ENCODE data around the gene GINS2.

GINS2 gene

DNA sequence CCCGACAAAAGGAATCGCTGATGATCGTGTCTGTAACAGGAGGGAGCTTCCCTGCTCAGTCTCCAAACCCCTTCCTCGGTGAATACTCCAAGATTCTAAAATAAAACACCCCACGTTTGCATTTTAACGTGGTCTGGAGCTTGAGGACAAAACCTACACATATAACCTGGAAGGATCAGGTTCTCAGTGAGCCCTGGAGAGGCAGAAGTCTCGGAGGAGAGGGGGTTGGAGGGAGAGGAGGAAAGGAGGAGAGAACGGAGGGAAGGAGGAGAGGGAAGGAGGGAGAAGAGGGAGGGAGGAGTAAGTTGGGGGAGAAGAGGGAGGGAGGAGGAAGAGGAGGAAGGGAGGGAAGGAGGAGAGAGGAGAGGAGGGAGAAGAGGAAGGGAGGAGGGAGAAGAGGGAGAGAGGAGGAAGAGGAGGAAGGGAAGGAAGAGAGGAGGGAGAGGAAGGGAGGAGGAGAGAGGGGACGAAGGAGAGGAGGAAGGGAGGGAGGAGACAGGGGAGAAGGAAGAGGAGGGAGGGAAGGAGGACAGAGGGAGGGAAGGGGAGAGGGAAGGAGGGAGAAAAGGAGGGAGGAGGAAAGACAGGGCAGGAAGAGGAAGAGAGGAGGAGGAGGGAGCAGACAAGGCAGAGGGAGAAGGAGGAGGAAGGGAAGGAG lies 27.4 kb upstream of the GINS2 start:
- DNase-seq, result no peak

DNA sequence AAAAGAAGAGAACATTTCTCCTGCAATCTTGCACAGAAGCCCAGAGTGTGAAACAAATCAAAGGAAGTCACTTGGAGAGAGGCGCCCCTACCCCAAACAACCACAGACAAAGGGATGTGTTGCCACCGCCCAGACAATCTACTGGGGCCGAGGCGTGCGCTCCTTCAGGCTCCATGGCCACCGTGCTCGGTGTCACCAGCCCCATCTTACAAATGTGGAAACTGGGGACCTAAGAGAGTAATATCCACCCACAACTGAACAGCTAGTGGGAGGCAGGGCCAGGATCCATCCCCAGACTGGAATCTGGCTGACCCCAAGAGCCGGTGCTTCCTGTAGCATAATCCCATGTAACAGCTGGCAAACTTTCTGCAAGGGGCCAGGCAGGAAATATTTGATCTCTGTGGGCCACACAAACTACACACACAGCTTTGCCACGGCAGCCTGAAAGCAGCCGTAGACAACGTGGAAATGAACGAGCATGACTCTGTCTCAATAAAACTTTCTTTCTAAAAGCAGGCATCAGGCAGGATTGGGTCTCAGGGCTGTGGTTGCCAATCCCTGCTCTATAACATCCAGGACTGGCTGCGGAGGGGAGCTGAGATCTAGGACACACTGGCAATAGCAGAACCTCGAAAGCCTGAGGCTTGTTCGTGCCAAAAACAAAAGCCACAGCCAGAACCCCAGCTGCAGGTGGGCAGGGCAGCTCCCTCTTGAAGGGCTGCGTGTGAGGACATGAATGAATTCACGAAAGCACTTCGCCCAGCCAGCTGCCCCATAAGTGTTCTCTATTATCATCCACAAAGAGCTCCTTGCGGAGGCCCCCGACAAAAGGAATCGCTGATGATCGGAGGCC lies 26.6 kb upstream of the GINS2 start:
- no peak for DNase-seq

DNA sequence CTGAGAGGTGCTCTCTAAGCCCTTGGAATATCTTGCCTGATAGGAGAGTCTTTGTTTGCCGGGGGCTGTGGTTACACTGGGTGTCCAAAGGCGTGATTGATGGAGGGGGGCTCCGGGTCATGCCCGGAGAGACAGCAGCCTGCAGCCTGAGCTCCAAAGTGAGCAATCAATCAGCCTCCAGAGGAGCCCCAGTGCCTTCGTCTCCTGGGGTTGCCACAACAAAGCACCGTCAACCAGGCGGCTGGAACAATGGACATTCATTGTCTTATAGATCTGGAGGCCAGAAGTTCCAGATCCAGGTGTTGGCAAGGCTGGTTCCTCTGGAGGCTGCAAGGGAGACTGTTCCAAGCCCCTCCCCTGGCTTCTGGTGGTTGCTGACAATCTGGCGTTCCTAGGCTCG lies 24.0 kb upstream of the GINS2 start:
- no peak for DNase-seq

DNA sequence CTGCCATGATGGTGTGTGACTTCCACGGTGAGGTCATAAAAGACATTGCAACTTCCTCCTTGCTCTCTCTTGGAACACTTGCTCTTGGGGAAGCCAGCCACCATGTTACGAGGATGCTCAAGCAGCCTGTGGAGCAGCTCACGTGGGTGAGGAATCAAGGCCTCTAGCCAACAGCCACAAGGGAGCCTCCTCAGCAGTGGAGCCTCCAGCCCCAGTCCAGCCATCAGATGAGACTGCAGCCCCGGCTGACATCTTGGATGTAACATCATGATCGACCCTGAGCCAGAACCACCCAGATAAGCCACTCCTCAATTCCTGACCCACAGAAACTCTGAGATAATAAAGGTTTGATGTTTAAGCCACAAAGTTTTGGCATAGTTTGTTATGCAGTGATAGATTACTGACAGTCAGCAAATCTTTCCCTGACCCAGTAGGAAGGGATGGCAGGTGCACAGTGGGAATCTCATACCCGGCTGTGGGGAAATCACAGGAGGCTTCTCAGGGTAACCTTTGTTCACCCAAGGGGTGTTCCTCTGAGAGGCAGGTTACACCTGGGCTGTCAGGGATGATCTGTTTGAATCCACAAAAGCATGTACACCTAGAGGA lies 23.3 kb upstream of the GINS2 start:
- DNase-seq, result no peak

DNA sequence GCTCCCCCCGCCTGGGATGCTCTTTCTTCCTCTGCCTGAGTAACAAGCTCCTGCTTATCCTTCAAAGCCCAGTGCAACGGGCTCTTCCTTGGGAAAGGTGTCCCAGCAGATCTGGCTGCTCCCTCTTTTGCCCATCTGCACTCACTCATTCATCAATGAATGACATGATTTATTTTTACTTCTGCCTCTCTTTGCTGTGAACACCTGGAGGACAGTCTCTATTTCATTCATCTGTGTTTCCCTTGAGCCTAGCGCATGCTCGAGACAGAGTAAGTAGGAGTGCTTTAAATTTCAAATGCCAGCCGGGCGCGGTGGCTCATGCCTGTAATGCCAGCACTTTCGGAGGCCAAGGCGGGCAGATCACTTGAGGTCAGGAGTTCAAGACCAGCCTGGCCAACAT lies 22.0 kb upstream of the GINS2 start:
- DNase-seq, result no peak

DNA sequence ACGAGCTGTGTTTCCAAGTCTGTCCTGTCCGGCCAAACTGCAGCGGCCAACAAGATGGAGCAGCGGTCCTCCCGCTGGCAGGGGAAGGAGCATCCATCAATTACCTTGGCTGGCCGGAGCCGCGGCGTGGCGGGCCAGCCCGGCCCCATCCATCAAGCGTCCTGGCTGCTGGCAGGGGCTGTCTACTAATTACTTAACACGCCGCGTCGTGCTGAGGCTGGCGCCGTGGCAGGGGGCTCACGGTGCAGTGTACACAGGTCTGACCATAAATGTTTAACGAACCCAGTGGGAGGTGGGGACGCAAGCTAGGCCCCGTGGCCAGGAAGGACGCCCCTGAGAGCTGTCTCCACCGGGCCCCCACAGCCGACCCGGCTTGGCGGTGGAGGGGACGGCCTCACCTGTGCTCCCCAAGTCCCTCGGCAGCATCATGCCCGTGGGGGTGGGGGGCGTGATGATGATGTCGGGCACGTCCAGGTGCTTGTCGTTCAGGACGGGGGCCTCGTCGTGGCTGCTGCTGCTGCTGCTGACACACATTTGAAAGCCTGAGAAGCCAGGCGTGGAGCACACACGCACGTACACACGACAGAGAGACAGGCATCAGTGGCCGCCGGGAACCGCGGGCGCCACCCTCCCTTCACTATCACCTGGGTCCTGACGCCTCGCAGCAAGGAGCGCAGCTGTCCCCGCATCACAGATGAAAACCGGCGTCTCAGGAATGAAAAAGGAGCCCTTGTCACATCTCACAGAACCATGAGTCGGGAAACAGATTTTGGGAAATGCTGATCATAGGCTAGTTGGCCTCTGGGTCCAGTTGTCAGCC lies 21.2 kb upstream of the GINS2 start:
- DNase-seq, result no peak

DNA sequence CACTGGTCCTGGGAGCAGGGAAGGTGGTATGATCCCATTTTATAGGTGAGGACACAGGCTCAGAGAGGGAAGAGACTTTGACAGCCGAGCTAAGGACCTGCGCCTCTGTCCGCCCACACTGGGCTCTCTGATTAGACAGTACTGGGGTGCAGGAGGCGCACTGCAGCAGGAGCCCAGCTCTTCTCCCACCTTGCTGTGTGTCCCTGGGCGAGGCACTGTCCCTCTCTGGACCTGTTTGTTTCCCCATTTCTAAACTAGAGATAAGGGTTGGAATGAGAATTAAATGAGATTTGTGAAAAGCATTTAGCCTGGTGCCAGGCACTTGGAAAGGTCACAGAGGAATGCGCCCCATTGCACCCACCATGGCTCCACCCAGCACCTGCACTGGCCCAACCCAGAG lies 19.6 kb upstream of the GINS2 start:
- DNase-seq, result no peak

DNA sequence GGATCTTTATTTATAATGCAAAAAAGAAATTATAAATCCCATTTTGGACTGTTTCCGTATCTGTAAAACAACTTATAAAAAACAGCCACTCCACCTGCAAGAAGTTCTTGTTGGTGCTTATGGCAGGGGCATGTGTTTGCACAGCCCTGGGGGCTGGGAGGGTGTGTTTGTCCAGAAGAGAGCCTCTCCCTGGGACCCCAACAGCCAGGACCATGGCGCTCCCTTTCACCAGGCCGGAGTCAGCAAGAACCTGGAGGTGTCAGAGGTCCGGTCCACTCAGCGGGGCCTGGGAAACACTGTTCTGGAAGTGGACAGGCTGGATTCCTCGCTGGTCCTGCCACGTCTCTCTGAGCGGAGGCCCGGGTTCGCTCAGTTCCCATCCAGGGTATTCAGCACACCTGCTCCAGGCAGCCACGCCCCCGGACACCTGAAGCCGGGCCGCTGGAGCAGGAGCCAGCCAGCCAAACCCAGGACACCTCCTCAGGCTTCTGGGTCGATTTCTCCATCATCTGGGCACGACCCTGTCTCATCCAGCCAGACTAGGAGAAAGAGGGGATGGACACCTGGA lies 18.9 kb upstream of the GINS2 start:
- no peak for DNase-seq

DNA sequence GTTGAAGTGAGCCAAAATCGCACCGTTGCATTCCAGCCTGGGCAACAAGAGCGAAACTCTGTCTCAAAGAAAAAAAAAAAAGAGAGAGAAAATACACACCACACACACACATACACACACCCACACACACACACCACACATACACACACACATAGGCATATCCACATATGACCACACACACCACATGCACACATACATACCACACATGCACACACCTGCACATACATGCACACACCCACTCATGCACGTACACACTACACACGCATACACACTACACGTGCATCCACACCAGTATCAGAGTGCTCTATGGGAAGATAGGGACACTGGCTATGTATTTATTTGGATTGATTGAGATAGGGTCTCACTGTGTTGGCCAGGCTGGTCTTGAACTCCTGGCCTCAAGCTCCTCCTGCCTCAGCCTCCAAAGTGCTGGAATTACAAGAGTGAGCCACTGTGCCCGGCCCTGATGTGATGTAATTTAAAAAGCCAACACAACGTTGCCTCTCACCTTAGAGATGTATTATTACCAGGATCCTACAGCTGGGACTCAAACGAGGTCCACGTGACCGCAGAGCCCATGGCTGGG lies 17.8 kb upstream of the GINS2 start:
- DNase-seq, result no peak

DNA sequence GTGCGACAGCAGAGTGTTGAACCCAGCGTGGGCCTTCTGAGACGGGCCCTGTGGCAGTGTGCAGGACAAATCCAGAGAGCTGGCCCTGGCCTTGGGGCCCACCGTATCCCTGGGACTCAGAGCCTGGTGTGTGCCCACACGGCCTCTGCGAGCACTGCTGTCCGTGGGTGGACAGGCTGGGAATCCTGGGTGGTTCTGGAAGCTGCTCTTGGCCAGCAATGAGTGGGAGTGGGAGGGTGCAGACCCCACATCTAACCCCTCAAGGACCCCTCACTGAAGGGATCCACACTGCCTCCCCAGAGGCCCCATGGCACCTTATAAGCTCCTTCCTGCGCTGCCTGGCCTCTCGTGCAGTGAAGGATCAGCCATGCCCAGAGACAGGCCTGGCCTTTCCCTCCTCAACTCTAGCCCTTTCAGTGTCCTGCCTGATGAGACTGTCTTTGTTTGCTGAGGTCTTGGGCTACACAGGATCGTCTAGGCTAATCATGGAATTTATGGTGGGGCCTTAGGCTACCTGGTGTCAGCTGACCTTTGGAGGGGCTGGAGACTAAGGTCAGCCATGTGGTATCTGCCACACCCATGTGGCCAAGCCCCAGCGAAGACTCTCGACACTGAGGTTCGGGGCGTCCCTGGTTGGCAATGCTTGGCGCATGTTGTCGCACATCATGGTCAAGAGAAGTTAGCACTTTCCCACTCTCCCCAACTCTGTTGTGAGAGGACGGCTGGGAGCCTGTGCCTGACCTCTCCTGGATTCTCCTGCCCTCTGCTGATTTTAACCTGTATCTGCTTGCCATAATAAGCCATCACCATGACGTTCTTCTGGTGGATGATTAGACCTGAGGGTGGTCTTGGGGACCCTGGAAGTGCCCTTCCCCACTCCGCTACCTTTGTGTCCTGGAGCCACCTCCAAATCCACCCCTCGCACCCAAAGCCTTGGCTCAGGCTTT lies 16.4 kb upstream of the GINS2 start:
- DNase-seq, result no peak

DNA sequence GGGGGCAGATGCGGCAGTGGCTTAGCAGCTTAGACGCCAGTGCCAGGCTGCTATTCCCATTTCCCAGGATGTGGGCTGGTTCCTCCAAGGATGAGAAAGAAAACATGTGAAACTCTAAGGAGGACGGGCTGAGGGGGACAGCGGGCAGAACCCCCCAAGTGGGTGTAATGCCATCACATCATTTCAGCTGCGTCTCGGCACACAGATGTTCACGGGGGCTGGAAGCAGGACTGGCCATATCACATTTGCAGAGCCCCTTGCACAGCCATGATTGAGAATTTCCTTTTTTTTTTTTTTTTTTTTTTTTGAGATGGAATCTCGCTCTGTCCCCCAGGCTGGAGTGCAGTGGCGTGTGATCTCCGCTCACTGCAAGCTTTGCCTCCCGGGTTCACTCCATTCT lies 15.3 kb upstream of the GINS2 start:
- DNase-seq, result no peak

DNA sequence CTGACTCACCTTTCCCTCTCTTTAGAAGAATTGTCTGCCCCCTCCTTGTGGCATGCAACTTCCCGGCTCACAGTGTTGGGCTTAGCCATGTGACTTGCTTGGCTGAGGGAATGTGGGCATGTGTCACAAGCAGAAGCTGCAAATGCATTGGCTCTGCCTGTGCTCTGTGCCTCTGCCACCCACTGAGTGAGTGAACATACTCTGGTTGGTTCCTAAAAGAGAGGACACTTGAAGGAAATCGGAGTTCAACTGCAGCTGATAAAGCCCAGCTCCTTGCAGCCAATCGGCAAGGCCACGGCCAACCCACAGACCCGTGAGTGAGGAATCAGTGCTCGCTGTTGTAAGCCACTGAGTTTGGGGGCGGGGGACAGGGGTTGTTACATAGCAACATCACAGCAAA lies 10.9 kb upstream of the GINS2 start:
- DNase-seq, result no peak

DNA sequence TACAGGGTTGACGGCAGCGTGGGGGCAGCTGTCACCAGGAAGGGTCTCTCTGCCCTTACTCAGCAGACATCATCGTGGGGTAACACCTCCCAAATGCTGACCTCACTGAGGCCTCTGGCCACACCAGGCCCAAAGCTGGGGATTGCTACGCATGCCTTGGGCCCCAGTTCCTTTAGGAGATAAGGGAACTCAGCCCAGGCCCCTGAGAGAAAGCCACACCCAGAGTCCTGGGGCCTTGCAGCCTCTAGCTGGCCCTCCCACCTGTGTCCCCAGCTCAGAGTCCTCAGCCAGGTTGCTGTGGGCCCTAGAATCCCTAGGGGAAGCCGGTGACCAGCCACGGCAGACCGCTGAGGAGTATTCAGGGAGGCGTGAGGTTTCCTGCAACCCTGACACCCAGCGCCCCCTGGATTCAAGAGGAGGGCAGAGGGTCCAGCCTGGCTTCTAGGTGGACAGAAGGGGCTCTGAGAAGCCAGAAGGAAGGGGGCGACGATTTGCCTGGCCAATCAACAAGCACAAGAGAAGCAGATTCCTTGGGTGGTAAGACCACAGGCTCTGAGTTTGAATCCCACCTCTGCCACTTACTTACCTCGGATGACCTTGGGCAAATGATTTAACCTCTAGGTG lies 10.3 kb upstream of the GINS2 start:
- DNase-seq, result no peak

DNA sequence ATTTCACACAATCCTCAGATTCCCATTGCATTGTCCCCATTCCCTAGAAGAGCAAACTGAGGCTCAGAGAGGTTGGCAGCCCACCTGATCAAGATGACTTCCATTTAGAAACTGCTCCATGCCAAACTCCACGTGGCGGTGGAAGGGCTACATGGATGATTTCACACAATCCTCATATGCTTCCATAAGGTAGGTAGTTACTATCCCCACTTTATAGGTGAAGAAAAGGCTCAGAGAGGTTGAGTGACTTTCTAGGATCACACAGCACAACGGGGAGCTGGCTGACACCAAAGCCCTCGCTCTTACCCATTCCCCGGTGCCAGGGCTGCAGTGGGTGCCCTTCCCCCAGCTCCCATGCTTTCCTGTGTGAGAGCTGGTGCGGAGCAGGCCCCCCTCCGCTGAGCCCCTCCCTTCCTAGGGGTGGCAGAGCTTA lies 9.7 kb upstream of the GINS2 start:
- no peak for DNase-seq

DNA sequence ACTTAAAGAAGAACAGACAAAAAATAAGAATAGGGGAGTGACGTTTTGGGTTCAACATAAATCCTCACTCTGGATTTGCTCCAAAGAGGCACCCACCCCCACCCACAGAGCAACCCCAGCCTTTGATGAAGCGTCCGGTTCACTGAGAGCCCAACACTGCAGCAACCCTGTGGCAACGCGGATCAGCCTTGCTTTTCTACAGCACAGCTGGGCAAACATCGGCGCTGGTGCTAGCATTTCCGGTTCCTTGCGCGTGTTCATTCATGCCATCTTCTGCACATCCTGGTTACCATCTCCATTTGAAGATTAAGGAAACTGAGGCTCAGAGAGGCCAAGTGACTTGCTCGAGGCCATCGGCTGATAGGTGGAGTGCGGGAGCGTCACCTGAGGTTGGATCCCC lies 8.7 kb upstream of the GINS2 start:
- no peak for DNase-seq

DNA sequence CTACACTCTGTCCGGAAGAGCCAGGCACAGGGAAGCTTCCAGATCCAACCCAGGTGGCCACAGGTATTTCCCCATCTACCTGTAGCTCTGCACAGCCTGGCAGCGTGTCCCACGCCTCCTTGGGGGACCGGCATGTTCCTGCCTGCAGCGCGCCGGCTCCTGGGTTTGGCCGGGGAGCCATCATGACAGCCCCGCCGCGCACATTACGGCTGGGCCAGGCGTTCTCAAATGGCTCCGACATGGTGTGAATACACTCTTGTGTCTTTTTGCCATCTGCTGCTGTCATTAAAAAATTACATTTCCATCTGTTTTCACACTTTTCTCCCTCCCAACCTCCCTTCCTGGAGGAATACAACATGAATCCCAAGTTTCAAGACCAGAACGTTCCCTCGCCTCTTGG lies 8.0 kb upstream of the GINS2 start:
- no peak for DNase-seq

DNA sequence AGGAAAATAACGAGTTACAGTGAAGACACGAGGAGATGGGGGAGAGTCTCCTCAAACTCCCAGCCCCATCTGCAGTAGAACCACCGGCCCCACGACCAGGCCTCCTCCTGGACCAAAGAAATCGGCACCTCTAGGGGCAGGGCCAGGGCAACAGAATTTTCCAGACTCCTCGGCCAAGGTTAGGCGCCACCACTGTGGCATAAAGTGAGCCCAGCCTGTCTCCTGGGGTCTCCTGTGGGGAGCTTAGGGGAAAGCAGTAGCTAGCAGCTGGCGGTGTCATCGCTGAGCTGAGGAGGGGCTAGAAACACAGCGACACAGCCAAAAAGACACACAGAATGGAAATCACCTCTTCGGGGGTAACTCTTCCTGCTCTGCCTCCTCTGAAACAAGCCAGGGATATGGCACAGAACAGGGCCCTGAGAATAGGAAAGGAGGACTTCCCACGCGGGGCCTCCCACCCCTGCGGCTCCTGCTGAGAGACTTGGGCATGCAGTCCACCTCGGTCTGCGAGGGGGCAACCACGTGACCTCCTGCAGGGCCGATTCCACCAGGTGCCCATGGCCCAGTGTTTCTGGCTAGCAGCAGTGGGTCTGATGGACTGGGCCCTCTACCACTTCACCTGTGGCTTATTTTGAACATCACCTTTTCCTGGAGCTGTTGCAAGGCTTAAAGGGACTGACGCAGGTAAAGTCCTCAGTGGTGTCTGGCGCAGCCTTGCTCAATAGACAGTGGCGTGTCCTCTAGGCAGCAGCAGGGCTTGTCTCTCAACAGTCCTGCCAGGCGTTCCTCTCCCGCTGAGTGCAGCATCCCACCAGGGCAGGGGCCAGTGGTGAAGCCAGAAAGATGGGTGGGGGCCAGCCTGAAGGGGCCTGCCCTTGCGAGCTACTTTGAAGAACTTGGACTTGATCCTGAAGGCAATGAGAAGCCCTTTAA lies 6.7 kb upstream of the GINS2 start:
- DNase-seq, result no peak

DNA sequence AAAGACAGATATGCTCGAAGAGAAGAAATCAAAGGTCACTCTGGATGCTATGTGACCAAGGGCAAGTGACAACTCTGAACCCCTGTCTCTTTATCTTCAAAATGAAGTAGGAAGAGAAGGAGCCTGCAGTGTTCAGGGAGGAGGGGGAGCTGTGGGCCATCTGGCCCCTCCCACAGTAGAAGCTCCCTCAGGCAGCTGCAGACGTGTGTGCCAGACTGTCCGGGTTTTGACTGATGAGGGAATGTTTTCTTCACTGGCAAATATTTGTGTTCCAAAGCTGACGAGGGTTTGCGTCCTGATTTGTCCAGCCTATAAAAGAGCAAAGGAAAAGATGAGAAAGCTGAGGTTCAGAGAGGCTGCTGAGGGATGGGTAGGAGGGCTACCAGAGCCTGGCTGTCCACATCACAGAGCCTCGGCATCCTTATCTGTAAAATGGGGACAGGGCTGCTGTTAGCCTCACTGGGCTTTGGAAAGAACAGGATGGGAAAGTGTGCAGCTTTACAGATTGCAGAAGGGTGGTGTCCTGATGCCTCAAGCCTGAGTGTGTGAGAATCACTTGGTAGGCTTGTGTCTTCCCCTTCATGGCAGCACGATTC lies 1.8 kb upstream of the GINS2 start:
- no peak for DNase-seq

DNA sequence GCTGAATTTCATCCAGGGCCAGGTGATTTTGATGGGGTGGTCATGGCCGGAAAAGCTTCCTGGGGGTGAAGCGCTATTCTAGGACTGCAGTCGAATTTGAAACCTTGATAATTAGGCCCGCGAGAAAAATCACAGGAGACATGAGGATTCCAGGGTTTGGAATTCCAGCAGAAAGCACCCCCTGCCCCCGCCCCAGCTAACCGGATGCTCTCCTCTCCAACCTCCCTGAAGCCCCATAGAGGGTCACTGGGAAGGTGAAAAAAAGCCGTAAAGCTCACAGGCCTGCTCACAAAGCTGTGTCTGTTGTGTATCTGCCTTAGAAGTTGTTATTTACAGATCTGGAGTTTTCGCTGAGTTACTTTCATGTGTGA lies 1.2 kb upstream of the GINS2 start:
- DNase-seq, result no peak

Measured in stimulated activated CD8-positive, alpha-beta memory T cell treated with anti-CD3 and anti-CD28 coated beads, Interleukin-4, amount 100 ng/mL, for 48 hours (primary cell).